AG20443 (cell line): ENCODE results near the gene MRAS.
"Not testable (repeated sequence)": the region's sequence is repeated elsewhere in the genome, so short reads cannot be mapped to it uniquely, and the experiment has no call there.

ENCODE experiments used
- DNase-seq: peaks from one replicate; pipeline ENCODE4 v3.0.0; 2012; ENCODE audit warnings: low spot score, mixed read lengths

The MRAS gene

DNA sequence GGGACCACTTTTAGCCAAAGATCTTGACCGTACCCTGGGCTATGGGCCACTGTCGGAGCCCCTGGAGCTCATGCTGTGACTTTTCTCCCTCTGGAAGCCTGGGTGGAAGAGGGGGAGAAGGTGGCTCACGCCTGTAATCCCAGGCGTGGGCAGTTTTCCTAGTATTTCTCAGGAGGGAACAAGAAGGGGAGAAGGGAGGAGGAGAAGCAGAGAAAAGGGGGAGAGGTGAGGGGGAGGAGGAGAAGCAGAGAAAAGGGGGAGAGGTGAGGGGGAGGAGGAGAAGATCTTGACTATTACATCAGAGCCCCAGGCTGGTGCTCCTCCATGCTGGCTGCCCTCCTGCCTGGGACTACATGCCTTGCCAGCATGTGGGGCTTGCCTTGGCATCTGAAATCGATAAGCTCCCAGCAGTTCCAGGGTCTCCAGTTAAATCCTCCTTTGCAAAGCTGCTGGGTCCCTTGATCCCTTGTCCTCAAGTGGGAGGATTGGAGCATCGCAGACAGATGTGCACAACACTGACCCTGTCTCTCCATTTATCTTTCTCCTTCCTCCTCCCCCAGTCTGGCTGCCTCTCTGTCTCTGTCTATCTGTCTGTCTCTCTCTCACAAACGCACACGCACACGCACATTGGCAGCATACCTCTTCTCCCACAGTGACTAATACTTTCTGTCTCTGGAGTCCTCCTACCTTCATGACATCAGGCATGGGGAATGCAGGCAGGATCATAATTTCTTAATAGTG lies 41.6 kb downstream of the MRAS start:
- peak; percentile 86 for DNase-seq

DNA sequence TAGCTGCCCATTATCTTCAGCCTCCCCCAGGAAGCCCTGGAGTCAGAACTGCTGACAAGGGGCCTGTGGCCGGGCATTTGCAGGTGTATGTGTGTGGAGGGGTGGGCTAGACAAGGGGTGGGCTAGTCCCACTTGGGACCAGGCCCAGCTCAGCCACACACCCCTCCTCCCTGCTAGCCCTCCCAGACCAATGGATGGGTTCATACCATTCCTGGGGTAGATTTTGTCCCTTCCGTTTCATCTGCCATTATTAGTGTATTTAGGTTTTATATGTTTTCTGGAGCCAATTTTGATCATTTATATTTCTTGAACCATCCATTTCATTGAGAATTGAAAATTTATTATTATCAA lies 42.2 kb downstream of the MRAS start:
- DNase-seq, result no peak

GRCh38 chr3:138394156-138394555 lies 45.8 kb downstream of the MRAS start:
- DNase-seq, result no peak

DNA sequence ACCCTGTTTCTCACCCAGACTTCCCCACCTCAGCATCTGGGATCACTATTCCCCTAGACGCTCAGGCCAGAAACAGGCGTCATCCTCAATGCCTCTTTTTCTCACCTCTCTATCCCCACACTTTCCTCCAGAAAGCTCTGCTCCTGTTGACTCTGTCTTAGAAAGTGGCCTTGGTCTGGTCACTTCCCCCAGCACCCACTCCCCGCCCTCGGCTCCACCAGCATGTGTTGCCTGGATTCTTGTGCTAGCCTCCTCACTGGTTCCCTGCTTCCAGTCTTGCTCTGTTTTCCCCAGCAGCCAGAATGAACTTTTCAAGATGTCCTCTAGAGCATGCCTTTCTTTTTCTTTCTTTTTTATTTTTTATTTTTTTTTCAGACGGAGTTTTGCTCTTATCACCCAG lies 46.3 kb downstream of the MRAS start:
- no peak for DNase-seq

DNA sequence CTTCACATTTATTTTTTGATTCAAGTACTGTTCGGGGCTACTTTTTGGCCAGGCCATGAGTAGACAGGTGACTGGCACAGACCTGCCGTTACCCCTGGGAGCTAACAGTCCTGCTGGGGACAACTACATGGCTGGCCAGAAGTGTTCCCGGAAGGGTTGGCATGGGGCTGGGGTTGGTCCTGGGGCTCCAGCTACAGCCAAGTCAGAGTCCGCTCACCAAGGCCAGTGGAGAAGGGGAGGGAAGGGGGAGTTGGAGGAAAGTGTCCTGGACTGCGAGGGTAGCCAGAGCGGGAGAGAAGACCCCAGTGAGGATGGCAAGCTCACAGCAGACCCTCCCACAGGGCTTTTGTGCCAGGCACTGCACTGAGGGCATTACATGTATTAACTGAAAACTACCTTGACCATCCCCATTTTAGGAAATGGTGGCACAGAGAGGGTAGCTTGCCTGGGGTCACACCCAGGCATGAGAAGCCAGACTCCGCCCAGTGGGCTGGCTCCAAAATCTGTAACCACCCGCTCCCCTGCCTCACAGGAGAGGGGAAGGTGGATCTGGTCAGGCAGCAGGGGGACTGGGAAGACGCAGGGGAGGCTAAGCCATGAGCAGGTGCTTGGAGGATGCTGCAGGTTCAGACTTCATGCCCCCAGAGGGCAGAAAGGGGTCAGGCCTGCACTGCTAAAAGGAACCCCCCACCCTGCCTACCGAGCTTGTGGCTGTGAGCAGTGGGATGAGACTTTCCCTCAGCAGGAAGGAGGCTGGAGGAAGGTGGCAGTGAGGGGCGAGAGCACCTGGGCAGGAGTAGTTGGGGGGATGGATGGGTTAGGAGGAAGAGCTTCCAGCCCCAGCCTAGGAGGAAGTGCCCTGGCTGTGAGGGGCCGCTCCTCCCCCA lies 47.7 kb downstream of the MRAS start:
- DNase-seq, result no peak

DNA sequence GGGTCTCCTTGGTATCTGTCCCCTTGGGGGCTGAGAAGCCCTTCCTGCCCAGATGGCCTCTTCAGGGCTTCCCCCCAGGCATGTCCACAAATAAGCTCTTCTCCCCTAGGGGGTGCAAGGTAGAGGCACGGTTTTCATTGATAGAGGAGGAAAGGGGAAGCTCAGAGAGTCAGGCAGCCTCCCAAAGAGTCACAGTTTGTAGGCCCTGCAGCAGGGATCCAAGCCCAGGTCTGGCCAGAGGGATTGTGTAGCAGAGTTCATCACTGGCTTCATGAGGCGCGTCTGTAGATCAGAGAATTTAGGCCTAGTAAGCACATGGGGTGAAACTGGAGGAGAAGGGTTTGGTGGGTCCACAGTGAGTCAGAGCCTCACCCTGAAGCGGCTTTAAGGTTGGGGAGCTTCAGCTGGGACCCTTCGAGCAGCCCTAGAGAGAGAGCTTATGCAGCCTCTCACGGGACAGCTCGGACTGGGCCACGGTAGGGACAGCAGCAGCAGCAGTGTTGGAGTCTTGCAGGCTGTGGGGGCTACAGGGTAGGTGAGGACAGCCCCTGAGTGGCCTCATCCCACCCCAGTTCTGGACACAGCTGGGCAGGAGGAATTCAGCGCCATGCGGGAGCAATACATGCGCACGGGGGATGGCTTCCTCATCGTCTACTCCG lies 48.5 kb downstream of the MRAS start:
- DNase-seq, result no peak

DNA sequence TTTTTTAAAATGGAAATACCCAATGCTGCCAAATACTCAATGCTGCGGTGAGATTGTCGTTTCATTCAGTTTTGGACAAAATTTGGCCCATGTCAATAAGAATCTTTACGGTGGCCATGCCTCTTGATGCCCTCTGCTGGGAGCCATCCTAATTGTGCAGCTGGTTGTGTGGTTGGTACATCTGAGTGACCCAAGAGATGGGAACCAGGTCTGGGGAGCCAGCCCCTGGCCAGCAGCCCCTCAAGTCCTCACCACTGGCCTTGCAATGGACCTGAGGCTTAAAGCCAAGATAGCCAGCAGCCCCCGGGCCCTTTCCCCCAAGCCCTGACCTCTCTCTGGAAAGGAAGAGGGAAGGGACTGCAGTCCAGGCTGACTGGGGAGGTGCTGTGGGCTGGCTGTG lies 49.6 kb downstream of the MRAS start:
- no peak for DNase-seq

GRCh38 chr3:138398791-138399575 lies 50.6 kb downstream of the MRAS start:
- DNase-seq, result no peak

GRCh38 chr3:138399766-138400165 lies 51.4 kb downstream of the MRAS start:
- DNase-seq, result no peak

DNA sequence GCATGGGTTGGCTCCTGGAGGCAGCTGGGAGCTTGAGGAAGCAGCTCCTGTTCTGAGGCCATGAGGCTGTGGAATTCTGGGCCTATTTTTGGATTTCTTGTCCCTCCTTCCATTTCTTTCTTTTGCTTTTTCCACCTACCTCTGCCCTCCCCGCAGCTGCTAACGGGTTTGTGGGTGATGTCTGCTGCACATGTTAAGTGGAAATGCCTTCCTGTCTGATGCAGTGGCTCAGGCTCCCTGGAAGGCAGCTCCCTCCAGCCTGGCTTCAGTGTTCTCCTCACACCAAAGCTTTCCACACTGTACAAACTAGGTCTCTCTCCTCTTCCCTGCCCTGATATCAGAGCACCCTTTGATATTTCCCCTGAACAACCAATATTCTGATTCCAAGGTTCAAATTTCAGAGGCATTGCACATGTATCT lies 52.3 kb downstream of the MRAS start:
- no peak for DNase-seq

- DNase-seq, result no peak
Measured at GRCh38 chr3:138401834-138402233, 53.5 kb downstream of the MRAS start.

DNA sequence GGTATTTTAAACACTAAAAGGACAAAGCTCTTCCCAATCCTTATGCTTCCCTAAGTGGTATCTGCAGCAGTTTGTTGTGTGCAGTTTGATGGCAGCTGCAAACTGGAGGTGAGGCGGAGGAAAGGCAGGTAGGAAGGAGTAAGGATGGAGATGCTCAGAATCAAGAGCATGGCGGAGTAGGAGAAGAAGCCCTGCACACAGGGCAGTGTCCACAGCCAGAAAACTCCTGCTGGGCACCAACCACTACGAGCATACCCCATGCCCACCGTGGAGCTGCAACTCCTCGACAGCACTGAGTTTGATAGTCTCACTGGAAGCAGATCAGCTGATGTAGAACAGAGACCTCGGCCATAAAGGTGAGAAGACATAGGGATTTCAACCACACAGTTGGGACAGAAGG lies 55.7 kb downstream of the MRAS start:
- DNase-seq, result no peak

GRCh38 chr3:138405001-138405400 lies 56.6 kb downstream of the MRAS start:
- DNase-seq, result no peak

- DNase-seq, result no peak
Measured at GRCh38 chr3:138405486-138405885, 57.1 kb downstream of the MRAS start.

DNA sequence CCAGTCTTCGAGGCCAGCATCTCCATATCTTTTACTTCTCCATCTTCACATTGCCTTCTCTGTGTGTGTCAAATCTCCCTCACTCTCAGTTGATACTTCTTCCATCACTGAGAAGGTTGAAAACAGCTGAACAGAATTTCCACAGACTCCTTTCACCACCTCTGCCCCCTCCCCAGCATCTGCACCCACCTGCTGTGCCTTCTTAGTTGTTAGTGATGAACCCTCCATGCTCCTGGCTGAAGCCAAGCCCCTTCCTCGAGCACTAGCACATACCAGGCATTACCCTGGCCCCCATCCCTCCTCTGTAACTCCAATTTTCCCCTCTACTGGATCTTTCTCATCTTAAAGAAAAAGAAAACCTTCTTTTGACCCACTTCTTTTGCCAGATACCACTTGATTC lies 58.2 kb downstream of the MRAS start:
- no peak for DNase-seq

GRCh38 chr3:138407236-138407907 lies 59.0 kb downstream of the MRAS start:
- DNase-seq, result no peak

DNA sequence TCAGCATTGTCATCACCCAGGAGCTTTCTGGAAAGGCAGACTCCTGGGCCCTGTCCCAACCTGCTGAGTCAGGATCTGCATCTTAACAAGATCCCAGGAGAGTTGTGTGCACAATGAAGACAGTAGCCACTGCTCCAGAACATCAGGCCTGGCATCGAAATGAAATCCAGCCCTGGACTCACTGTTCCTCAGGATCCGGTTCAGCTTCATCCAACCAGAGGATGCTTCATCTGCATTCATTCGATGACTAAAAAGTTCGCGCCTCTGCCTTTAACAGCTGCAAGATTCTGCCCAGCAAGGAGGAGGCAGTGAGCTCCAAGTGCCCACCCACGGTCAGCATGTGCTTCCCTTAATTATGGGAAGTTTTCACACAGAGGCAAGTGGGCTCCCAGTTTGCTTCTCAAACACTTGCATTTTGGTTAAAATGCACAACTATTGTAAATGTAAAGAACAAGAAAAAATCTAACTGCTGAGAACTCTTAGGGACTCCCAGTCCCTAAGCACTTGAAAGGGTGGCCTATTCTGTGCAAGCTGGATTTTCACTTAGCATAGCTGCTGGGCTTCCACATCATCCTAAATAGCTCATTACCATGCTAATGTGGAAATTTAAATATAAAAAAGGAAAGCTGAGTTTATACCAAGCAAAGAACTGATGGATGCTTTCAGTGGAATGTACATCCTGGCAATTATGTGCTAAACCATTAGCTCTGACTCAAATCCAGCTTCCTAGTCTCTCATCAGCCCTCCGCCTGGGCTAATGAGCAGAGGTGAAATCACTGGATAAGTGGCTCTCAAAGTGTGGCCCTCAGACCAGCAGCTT lies 60.6 kb downstream of the MRAS start:
- DNase-seq, result no peak

- DNase-seq, result peak; percentile 70
Measured at GRCh38 chr3:138412821-138413551, 64.6 kb downstream of the MRAS start.

DNA sequence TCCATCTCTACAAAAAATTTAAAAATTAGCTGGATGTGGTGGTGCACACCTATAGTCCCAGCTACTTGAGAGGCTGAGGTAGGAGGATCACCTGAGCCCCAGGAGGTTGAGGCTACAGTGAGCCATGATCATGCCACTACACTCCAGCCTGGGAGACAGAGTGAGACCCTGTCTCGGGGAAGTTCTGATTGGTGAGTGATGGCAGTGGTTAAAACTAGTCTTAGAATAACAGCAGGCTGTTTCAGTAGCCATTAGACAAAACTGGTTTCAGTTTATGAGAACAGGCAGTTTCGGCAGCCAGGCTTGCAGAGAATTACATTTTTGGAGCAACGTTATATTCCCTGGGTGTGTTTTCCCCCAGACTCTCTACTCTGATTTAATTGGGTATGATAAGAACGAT lies 67.9 kb downstream of the MRAS start:
- DNase-seq, result not testable (repeated sequence)

GRCh38 chr3:138417559-138417982 lies 69.2 kb downstream of the MRAS start:
- peak; percentile 93 for DNase-seq
